Measurements from ENCODE around the gene KCMF1. TPM values are rescaled to one million over a fixed set of nuclear protein-coding genes. Genes with fewer than 3 reads are reported as not detected.
A peak's percentile ranks its signal among the peaks of the same experiment; 100 is the strongest.

The KCMF1 gene
- polyA plus RNA-seq, 3 donors: 44.9 to 55.2 (median 49.6) TPM

DNA sequence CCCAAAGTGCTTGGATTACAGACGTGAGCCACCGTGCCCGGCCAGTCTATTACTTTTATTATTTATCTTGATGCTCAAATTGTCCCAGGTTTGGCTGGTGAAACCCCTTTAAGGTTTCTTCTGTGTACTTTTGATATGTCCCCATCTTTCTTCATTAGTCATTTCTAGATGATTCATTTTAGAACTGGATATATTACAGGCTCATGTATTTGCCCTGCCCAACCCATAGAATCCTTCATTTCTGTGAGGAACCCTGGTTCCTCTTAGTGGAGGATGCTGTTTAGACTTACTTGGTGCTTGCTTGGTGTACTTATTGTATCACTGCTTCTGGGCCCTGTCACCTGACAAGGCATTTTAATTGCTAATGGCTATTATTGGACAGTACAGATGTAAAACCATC is 40.1 kb downstream of the KCMF1 start:
- no peak for DNase-seq (ENCODE audit: extremely low read depth in 1 of 11, low read depth in 9 of 11, low spot score in 4 of 11)

DNA sequence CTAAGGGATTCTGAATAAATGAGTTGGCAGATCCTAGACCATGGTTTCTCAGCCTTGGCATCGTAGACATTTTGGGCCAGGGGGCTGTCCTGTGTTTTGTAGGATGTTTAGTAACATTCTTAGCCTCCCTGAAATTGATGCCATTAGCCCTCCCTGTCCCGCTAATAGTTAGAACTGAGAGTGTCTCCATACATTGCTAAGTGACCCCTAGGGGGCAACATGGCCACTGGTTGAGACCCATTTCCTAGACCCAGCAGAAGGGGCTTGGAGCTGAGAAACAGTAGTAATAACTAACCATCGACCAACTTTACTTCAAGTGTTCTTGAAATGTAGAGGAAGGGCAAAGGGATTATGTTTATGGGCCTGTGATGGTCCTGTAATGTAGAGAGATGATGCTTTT is 40.8 kb downstream of the KCMF1 start:
- DNase-seq (ENCODE audit: extremely low read depth in 1 of 11, low read depth in 9 of 11, low spot score in 4 of 11): no peak

- no peak for DNase-seq (ENCODE audit: extremely low read depth in 1 of 11, low read depth in 9 of 11, low spot score in 4 of 11)
Observed at GRCh38 chr2:85012431-85012830, 41.5 kb downstream of the KCMF1 start.

DNA sequence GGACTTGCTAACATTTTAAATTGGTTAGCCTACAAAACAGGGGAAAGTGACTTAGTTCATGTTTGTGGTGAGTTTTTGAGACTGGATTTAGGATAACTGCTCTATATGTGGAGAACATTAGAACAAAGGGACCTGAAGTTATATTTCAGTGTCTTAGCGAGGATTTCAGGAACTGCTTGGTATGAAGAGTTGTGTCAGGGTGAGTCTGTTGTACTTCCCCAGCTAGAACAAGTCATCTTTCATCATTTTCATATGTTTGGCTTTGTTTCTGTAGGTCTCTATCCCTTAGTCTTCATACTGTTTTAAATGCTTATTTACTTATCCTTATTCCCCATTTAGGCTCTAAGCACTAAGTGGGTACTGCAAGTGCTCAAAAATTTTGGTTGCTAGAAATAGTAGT is 41.9 kb downstream of the KCMF1 start:
- no peak for DNase-seq (ENCODE audit: extremely low read depth in 1 of 11, low read depth in 9 of 11, low spot score in 4 of 11)

DNA sequence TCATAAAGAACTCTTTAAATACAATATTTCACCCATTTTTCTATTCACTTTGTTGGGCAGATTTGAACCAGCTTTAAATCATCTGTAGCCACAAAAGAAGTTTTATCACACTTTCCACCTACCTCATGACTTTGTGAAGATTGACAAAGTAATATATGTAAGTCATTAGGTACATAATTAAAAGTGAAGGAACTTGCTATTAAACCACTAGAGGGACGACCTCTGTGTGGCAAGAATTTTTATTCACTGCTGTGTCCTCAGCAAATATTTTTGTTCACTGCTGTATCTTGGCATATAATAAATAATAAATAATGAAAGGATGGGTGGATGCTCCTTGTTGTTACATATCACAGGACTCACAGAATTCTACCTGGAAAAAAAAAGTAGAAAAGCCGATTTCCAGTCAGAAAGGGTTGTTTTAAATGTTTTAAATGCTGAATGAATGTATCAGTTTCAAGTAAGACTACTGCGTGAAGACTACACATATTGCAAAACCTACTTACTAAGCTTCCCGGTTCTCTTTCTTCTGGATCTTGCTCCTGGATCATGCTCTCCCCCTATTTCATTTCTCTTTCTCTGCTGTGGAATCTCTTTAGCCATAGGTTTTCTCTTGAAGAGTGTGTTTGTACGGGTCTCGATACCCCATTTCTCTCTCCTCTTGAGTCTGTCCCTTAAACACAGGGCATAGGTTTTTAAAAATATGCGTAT is 44.8 kb downstream of the KCMF1 start:
- DNase-seq (ENCODE audit: extremely low read depth in 1 of 11, low read depth in 9 of 11, low spot score in 4 of 11): no peak

DNA sequence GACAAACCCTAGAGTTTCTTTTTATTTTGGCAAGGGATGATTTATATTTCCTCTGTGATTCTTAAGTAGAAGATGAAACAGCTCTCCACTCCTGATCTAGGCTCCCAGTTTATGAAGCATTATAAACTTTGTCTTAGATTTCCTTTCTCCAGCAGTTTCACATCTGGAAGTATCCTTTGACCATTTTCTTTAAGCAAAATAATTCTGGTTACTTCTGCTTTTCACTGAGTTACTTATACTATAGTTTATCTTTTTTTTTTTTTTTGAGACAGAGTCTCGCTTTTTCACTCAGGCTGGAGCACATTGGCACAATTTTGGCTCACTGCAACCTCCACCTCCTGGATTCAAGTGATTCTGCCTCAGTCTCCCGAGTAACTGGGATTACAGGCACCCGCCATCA is 45.5 kb downstream of the KCMF1 start:
- peak in 1 of 11 donors; percentile 17 for DNase-seq (ENCODE audit: extremely low read depth in 1 of 11, low read depth in 9 of 11, low spot score in 4 of 11)

DNA sequence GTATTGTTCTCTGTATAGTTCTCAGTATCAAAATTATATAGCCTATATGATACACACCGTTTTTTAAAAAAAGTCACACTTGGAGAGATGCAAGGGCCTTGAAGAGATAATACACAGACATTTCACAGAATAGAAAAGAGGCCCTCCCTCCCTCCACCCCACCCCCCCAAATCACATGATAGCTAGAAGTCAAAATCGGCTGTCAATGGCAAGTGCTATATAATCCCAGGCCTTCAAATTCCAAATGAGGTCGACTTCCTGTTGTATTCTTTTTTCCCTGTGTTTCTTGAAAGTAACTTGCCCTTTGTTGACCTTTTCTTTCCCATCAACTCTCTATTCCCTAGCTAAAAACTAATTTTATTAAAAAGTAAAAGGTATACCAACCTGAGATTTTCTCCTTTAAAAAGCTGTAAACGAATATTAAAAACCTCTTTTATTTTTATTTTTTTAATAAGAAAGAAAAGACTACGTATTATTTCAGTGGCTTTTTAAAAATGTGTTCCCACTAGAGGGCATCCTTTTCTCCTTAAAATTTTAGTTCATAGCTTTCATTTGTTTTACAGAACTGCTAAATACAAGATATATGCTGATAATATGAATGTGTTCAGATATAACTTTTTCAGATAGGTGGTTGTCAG is 46.6 kb downstream of the KCMF1 start:
- DNase-seq (ENCODE audit: extremely low read depth in 1 of 11, low read depth in 9 of 11, low spot score in 4 of 11): no peak

- DNase-seq (ENCODE audit: extremely low read depth in 1 of 11, low read depth in 9 of 11, low spot score in 4 of 11): no peak
Observed at GRCh38 chr2:85018049-85018447, 47.1 kb downstream of the KCMF1 start.

GRCh38 chr2:85019121-85019520 is 48.2 kb downstream of the KCMF1 start:
- no peak for DNase-seq (ENCODE audit: extremely low read depth in 1 of 11, low read depth in 9 of 11, low spot score in 4 of 11)

- DNase-seq (ENCODE audit: extremely low read depth in 1 of 11, low read depth in 9 of 11, low spot score in 4 of 11): no peak
Observed at GRCh38 chr2:85022232-85022631, 51.3 kb downstream of the KCMF1 start.

DNA sequence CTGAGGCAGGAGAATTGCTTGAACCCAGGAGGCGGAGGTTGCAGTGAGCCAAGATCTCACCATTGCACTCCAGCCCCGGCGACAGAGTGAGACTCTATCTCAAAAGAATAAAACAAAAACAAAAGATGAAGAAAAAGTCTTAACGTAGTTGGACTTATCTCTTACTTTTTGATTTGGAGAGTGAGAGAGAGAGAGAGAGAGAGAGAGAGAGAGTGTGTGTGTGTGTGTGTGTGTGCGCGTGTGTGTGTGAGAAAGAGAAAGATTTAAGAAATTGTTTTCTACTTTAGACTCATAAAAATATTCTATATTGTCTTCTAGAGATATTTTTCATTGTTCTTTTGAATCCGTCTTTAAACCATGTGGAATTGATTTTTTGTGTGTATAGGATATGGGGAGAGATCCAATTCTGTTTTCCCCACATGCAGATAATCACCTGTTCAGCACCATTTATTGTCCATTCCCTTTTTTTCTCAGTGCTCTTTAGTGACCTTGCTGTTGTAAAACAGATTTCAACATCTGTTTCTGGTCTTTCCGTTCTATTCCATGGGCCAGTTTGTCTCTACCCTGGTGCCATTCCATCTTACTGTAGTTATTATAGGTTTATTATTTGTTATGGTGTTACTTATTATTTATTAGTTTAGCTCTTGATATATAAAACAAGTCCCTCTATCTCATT is 53.5 kb downstream of the KCMF1 start:
- DNase-seq (ENCODE audit: extremely low read depth in 1 of 11, low read depth in 9 of 11, low spot score in 4 of 11): no peak

DNA sequence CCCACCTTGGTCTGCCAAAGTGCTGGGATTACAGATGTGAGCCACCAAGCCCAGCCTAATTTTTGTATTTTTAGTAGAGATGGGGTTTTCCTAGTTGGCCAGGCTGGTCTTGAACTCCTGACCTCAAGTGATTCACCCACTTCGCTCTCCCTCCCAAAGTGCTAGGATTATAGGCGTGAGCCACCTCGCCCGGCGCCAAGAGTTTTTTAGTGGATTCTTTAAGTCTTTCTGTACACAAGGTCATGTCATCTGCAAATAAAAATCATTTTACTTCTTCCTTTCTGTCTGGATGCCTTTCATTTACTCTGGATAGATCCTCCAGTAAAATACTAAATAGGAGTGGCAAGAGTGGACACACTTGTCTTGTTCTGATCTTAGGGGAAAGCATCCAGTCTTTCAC is 61.7 kb downstream of the KCMF1 start:
- DNase-seq (ENCODE audit: extremely low read depth in 1 of 11, low read depth in 9 of 11, low spot score in 4 of 11): no peak

- DNase-seq (ENCODE audit: extremely low read depth in 1 of 11, low read depth in 9 of 11, low spot score in 4 of 11): no peak
Observed at GRCh38 chr2:85033388-85033787, 62.4 kb downstream of the KCMF1 start.

GRCh38 chr2:85034158-85034557 is 63.2 kb downstream of the KCMF1 start:
- DNase-seq (ENCODE audit: extremely low read depth in 1 of 11, low read depth in 9 of 11, low spot score in 4 of 11): no peak

- DNase-seq (ENCODE audit: extremely low read depth in 1 of 11, low read depth in 9 of 11, low spot score in 4 of 11): no peak
Observed at GRCh38 chr2:85037622-85038021, 66.7 kb downstream of the KCMF1 start.

GRCh38 chr2:85042330-85042729 is 71.4 kb downstream of the KCMF1 start:
- DNase-seq (ENCODE audit: extremely low read depth in 1 of 11, low read depth in 9 of 11, low spot score in 4 of 11): no peak

- DNase-seq (ENCODE audit: extremely low read depth in 1 of 11, low read depth in 9 of 11, low spot score in 4 of 11): no peak
Observed at GRCh38 chr2:85048534-85048933, 77.6 kb downstream of the KCMF1 start.

DNA sequence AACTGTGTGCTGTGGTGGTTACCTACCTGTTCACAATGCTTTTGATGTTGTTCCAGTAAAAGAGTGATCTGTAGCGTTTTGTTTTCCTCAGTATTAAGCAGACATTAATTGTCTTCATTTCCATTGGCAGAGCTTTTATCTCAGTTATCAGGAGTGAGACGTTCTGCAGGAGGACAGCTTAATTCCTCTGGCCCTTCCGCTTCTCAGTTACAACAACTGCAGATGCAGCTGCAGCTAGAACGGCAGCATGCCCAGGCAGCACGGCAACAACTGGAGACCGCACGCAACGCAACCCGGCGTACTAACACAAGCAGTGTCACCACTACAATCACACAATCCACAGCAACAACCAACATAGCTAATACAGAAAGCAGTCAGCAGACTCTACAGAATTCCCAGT is 78.3 kb downstream of the KCMF1 start:
- no peak for DNase-seq (ENCODE audit: extremely low read depth in 1 of 11, low read depth in 9 of 11, low spot score in 4 of 11)

DNA sequence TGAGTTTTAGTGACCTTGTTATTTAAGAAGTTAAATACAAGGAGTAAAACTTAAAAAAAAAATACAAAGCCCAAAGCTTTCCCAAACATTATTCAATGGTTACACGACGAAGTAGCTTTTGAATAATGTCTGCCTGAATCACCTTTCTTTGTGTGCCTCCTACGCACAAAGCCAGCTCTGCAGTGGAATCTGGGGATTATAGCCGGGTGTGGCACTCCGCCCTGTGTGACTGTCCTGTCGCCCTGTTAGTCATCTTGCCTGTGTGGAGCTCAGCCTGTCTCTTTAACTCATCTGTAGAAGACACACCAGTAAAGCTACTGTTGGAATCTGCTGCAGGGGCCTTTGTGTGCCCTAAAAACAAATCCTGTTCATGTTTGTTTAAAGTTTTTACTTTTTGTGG is 82.8 kb downstream of the KCMF1 start:
- DNase-seq (ENCODE audit: extremely low read depth in 1 of 11, low read depth in 9 of 11, low spot score in 4 of 11): no peak

GRCh38 chr2:85057226-85057962 is 86.4 kb downstream of the KCMF1 start:
- no peak for DNase-seq (ENCODE audit: extremely low read depth in 1 of 11, low read depth in 9 of 11, low spot score in 4 of 11)

All from renal cortex interstitium (tissue), 11 donors.